Measurements from ENCODE around the gene PRPSAP2. TPM values are rescaled to one million over a fixed set of nuclear protein-coding genes. Genes with fewer than 3 reads are reported as not detected.

PRPSAP2 gene
- total and polyA plus RNA-seq, 2 of the 8 experiments (the other 6 are each of a cell fraction or from before 2014, with no cell fraction given), result 28.7 to 50.5 TPM

DNA sequence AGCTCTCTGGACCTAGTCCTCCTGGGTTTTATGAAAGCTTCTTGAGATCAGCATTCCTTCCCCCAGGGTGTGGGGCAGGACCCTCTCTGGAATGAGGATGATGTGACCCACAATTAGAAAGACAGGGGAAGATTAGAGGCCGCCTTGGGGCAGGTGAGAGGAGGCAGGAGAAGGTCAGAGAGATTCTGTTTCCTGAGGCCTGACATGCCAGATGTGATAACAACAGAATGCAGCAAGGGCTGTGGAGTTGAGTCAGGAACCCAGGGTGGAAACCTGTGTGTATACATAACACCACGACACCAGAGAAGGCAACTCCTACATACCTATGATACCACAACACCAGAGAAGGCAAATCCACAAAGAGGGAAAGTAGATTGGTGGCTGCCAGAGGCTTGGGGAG is 88.6 kb downstream of the PRPSAP2 start:
- FAIRE-seq, result no peak
- Histone ChIP-seq H3K79me1 (ENCODE audit: low read depth, low read length) (no peaks in the 10 kb centered on the region), H3K14ac (ENCODE audit: insufficient read length) (no peak overlapping the region), H3K27me3 (replicated peaks in 1 of 4; ENCODE audit: control insufficient read depth in 3 of 4, extremely low read depth in 1 of 4, insufficient read depth in 3 of 4, low read length in 3 of 4) (no peaks in the 10 kb centered on the region), H2BK120ac (replicated peaks; ENCODE audit: low read depth, low read length) (no peak overlapping the region), H3K27ac (ENCODE audit: low read depth, low read length) (no peak overlapping the region), H3K79me2 (ENCODE audit: control insufficient read depth in 1 of 2, insufficient read depth in 2 of 2, low read length in 2 of 2) (no peaks in the 10 kb centered on the region), H4K5ac (ENCODE audit: insufficient read length, low read depth, low read length) (no peak overlapping the region), H3K4me2 (ENCODE audit: insufficient read depth in 1 of 2, low read depth in 2 of 2, low read length in 2 of 2) (no peak overlapping the region), H4K8ac (ENCODE audit: extremely low read depth, insufficient read depth, low read length) (no peak overlapping the region), H2AFZ (ENCODE audit: low read length) (no peak overlapping the region), H3K56ac (replicated peaks; ENCODE audit: insufficient read length, low read depth, low read length) (no peak overlapping the region), H3K9me3 (ENCODE audit: insufficient read depth in 2 of 2, low read depth in 1 of 2, low read length in 1 of 2) (no peaks in the 10 kb centered on the region), H3K4ac (replicated peaks; ENCODE audit: insufficient read length, low read depth, low read length) (no peak overlapping the region), H3K23ac (ENCODE audit: insufficient read length) (no peak overlapping the region), H2AK5ac (ENCODE audit: low read depth, low read length) (no peak overlapping the region), H2BK5ac (ENCODE audit: low read depth, low read length) (no peak overlapping the region), H3K18ac (ENCODE audit: extremely low read depth, low read length) (no peak overlapping the region), H2BK20ac (ENCODE audit: low read length) (no peak overlapping the region), H3K4me1 (replicated peaks in 1 of 4; ENCODE audit: control insufficient read depth in 3 of 4, insufficient read depth in 4 of 4, low read length in 3 of 4) (no peaks in the 10 kb centered on the region; a peak in 1 of 7 replicates), H3K36me3 (ENCODE audit: control insufficient read depth in 2 of 4, insufficient read depth in 4 of 4, low read length in 3 of 4) (no peaks in the 10 kb centered on the region), H4K20me1 (replicated peaks in 1 of 2; ENCODE audit: control insufficient read depth in 1 of 2, insufficient read depth in 2 of 2, low read length in 2 of 2) (no peaks in the 10 kb centered on the region), H3K9ac (replicated peaks in 1 of 4; ENCODE audit: extremely low read depth in 1 of 4, low read depth in 3 of 4, low read length in 3 of 4) (no peak overlapping the region), H3K23me2 (ENCODE audit: low read depth, low read length) (no peaks in the 10 kb centered on the region), H4K91ac (replicated peaks; ENCODE audit: insufficient read length, low read length) (no peak overlapping the region), H2BK15ac (ENCODE audit: low read length) (no peak overlapping the region), H2BK12ac (ENCODE audit: low read depth, low read length) (no peak overlapping the region), H3K4me3 (ENCODE audit: extremely low read depth in 1 of 4, insufficient read depth in 2 of 4, low read depth in 3 of 4, low read length in 4 of 4) (no peak overlapping the region)
- DNase-seq (ENCODE audit: low read depth in 1 of 2, low spot score in 2 of 2), result no peak
- ChIA-PET CTCF (ENCODE audit: partially characterized antibody) (interaction anchor here (1.0 kb wide), 1 partner anchor 14 kb away, joined by 5 read pairs; no protein-coding TSS in a partner anchor), POLR2A (ENCODE audit: partially characterized antibody) (no interaction called here)
- WGBS, 2 experiments (ENCODE audit: extremely low coverage in 1 of 2, insufficient coverage in 1 of 2, insufficient read length in 1 of 2, insufficient replicate concordance in 2 of 2, low coverage in 1 of 2, low lambda C conversion rate in 2 of 2, missing lambda C conversion rate in 1 of 2), result 80% methylated on average over 2 of the region's 2 CpGs; no CpG with 5 or more reads in 1 of the 2 experiments
- TF ChIP-seq MAFK (IDR thresholded peaks at IDR 0.05; ENCODE audit: low read depth, low read length), result no peak
- TF ChIP-seq GABPA (IDR thresholded peaks at IDR 0.05; ENCODE audit: borderline replicate concordance, insufficient read depth, low read length), result no peak
- no peak for TF ChIP-seq TEAD4 (IDR thresholded peaks at IDR 0.05; ENCODE audit: low read depth, low read length)
- TF ChIP-seq YY1 (IDR thresholded peaks at IDR 0.05; ENCODE audit: low read depth, low read length), result no peak
- TF ChIP-seq, protein P1, sequence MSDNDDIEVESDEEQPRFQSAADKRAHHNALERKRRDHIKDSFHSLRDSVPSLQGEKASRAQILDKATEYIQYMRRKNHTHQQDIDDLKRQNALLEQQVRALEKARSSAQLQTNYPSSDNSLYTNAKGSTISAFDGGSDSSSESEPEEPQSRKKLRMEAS (IDR thresholded peaks at IDR 0.05), result no peak
- TF ChIP-seq POLR2AphosphoS5 (IDR thresholded peaks at IDR 0.05; ENCODE audit: low read depth, low read length), result no peak
- no peak for TF ChIP-seq RAD21 (IDR thresholded peaks at IDR 0.05 in 1 of 2, conservative IDR thresholded peaks at IDR 0.05 in 1 of 2; ENCODE audit: low read depth in 2 of 2, low read length in 2 of 2)
- TF ChIP-seq CTBP2 (IDR thresholded peaks at IDR 0.05; ENCODE audit: borderline replicate concordance, insufficient read depth, insufficient read length, low read length), result no peak
- no peak for TF ChIP-seq SP2 (IDR thresholded peaks at IDR 0.05; ENCODE audit: low read length)
- no peak for TF ChIP-seq TBP (IDR thresholded peaks at IDR 0.05; ENCODE audit: low read depth, low read length)
- TF ChIP-seq CHD2 (IDR thresholded peaks at IDR 0.05; ENCODE audit: low read length), result no peak
- no peak for TF ChIP-seq EP300 (IDR thresholded peaks at IDR 0.05; ENCODE audit: borderline replicate concordance in 1 of 2, low read depth in 2 of 2, low read length in 2 of 2)
- no peak for TF ChIP-seq SIRT6 (IDR thresholded peaks at IDR 0.05; ENCODE audit: low read length)
- TF ChIP-seq NANOG (IDR thresholded peaks at IDR 0.05; ENCODE audit: insufficient read depth, low read depth, low read length, poor library complexity, severe bottlenecking), result no peak
- no peak for TF ChIP-seq KDM1A (IDR thresholded peaks at IDR 0.05; ENCODE audit: borderline replicate concordance, low read length)

All from H1 (cell line).